ENCODE data around the gene EIF2AK2. TPM values are rescaled to one million over a fixed set of nuclear protein-coding genes. Genes with fewer than 3 reads are reported as not detected.

Gene EIF2AK2
- total and polyA plus RNA-seq, 10 of the 15 experiments (the other 5 are each of a cell fraction or from before 2014, with no cell fraction given) = 16.2 to 81.4 (median 63.3) TPM

- DNase-seq (ENCODE audit: low read depth, low spot score) (no peak), FAIRE-seq (no peak), ATAC-seq (no peak; the same call in 2 of the 3 replicates)
- Histone ChIP-seq H3K27ac (ENCODE audit: control insufficient read depth, insufficient read depth) (no peak overlapping the region), H3K9me3 (replicated peaks; ENCODE audit: control insufficient read depth, insufficient read depth, low read length) (no peaks in the 10 kb centered on the region), H3K4me3 (no peak overlapping the region), H3K9ac (ENCODE audit: control insufficient read depth, insufficient read depth, low read length) (no peak overlapping the region), H3K79me2 (ENCODE audit: control insufficient read depth, insufficient read depth, low read length) (no peaks in the 10 kb centered on the region), H3K4me2 (ENCODE audit: control insufficient read depth, insufficient read depth) (no peak overlapping the region), H3K27me3 (replicated peaks in 1 of 2; ENCODE audit: control insufficient read depth in 2 of 2, insufficient read depth in 2 of 2, low read length in 1 of 2) (no peaks in the 10 kb centered on the region), H3K36me3 (ENCODE audit: control insufficient read depth in 2 of 2, insufficient read depth in 2 of 2, low read length in 1 of 2) (no peaks in the 10 kb centered on the region), H4K20me1 (ENCODE audit: control insufficient read depth, insufficient read depth) (no peaks in the 10 kb centered on the region), H2AFZ (ENCODE audit: control insufficient read depth, low read depth, low read length) (no peak overlapping the region), H3K4me1 (ENCODE audit: control insufficient read depth, insufficient read depth, low read length) (no peaks in the 10 kb centered on the region)
- ChIA-PET RAD21 (ENCODE audit: unreplicated experiment) (no interaction called here), POLR2A (no interaction called here), CTCF (interaction anchor here (2.8 kb wide), 1 partner anchor 21 kb away, joined by 10 read pairs; no protein-coding TSS in a partner anchor), SMC1A (ENCODE audit: uncharacterized antibody, unreplicated experiment) (no interaction called here)
- in situ Hi-C loops (cut with MboI) = no loop called here
- TF ChIP-seq NFXL1 (IDR thresholded peaks at IDR 0.05; ENCODE audit: borderline replicate concordance) (no peak), NR2F1 (conservative IDR thresholded peaks at IDR 0.05) (no peak), RFX5 (IDR thresholded peaks at IDR 0.05; ENCODE audit: low read depth, low read length) (no peak), HCFC1 (IDR thresholded peaks at IDR 0.05; ENCODE audit: low read length) (no peak)
- WGBS (ENCODE audit: insufficient coverage, insufficient replicate concordance, low lambda C conversion rate, missing lambda C conversion rate) = 68% methylated on average over 6 of the region's 6 CpGs
- intact Hi-C loops (cut with micrococcal nuclease; ENCODE audit: unreplicated experiment) = no loop called here
- no TSS peak for BruUV-seq (replicated peaks)
Observed at GRCh38 chr2:37189452-37190153, 32.8 kb upstream of the EIF2AK2 start.

DNA sequence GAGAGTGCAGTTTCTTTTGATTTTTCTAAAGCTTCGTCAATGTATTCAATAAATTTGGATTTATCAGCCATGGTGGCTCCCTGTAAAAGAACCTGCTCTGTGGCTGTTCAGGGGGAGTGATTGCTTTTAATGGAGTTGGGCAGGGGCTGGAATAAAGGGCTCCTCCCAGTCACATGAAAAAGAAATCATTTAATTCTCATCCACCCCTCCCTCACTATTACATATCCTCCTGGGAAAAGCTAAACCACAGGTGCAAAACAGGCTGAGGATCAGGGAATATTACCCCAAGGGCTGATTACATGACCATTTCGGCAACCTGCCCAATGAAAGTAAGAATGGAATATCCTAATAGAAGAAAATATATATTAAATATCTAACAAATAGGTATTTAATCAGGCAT is 31.8 kb upstream of the EIF2AK2 start, which contains the start of gene SULT6B1:
TSS of gene SULT6B1 (minus strand) at position 101 of the 400 bp plus-strand sequence. CDS start at position 71, 30 bp downstream.
- H3K27me3 ChIP-seq (replicated peaks in 1 of 2; ENCODE audit: control insufficient read depth in 2 of 2, insufficient read depth in 2 of 2, low read length in 1 of 2) = no peaks in the 10 kb centered on the region
- no TSS peak for BruUV-seq (replicated peaks)
- H3K9ac ChIP-seq (ENCODE audit: control insufficient read depth, insufficient read depth, low read length) = no peak within 1 kb of the TSS
- ATAC-seq (no peak), DNase-seq (ENCODE audit: low read depth, low spot score) (no peak), FAIRE-seq (no peak)
- H3K27ac ChIP-seq (ENCODE audit: control insufficient read depth, insufficient read depth) = no peak within 1 kb of the TSS
- H3K36me3 ChIP-seq (ENCODE audit: control insufficient read depth in 2 of 2, insufficient read depth in 2 of 2, low read length in 1 of 2) = no peaks in the 10 kb centered on the region
- no peaks in the 10 kb centered on the region for H3K4me1 ChIP-seq (ENCODE audit: control insufficient read depth, insufficient read depth, low read length)
- ChIA-PET SMC1A (ENCODE audit: uncharacterized antibody, unreplicated experiment) (no interaction called here), POLR2A (no interaction called here), RAD21 (ENCODE audit: unreplicated experiment) (no interaction called here), CTCF (interaction anchor here (2.8 kb wide), 1 partner anchor 20 kb away, joined by 10 read pairs; no protein-coding TSS in a partner anchor)
- in situ Hi-C loops (cut with MboI) (no loop called here), intact Hi-C loops (cut with micrococcal nuclease; ENCODE audit: unreplicated experiment) (no loop called here)
- H3K4me2 ChIP-seq (ENCODE audit: control insufficient read depth, insufficient read depth) = no peak within 1 kb of the TSS
- H4K20me1 ChIP-seq (ENCODE audit: control insufficient read depth, insufficient read depth) = no peaks in the 10 kb centered on the region
- no peak within 1 kb of the TSS for H3K4me3 ChIP-seq
- H2AFZ ChIP-seq (ENCODE audit: control insufficient read depth, low read depth, low read length) = no peak within 1 kb of the TSS
- TF ChIP-seq PML (IDR thresholded peaks at IDR 0.05; ENCODE audit: low read length) (no peak), EGR1 (IDR thresholded peaks at IDR 0.05; ENCODE audit: borderline replicate concordance in 1 of 2, low read depth in 2 of 2, low read length in 2 of 2) (no peak), ZNF622 (IDR thresholded peaks at IDR 0.05) (no peak), E2F4 (IDR thresholded peaks at IDR 0.05; ENCODE audit: low read depth, low read length) (no peak), TAF1 (IDR thresholded peaks at IDR 0.05; ENCODE audit: borderline replicate concordance, low read depth, low read length) (no peak), CHD1 (IDR thresholded peaks at IDR 0.05; ENCODE audit: low read depth, low read length) (no peak), RB1 (IDR thresholded peaks at IDR 0.05; ENCODE audit: borderline replicate concordance) (no peak), STAT1 (conservative IDR thresholded peaks at IDR 0.05) (no peak), HCFC1 (IDR thresholded peaks at IDR 0.05; ENCODE audit: low read length) (no peak), ZNF384 (IDR thresholded peaks at IDR 0.05; ENCODE audit: borderline replicate concordance, low read depth, low read length) (no peak), RFX5 (IDR thresholded peaks at IDR 0.05; ENCODE audit: low read depth, low read length) (no peak), GATAD2B (conservative IDR thresholded peaks at IDR 0.05; ENCODE audit: low read depth) (no peak), RAD21 (IDR thresholded peaks at IDR 0.05; ENCODE audit: insufficient read depth, low read depth, low read length) (no peak), NFYB (IDR thresholded peaks at IDR 0.05; ENCODE audit: insufficient read depth, low read depth, low read length) (no peak), PAX8 (IDR thresholded peaks at IDR 0.05) (no peak), ZSCAN29 (IDR thresholded peaks at IDR 0.05) (no peak)
- WGBS (ENCODE audit: insufficient coverage, insufficient replicate concordance, low lambda C conversion rate, missing lambda C conversion rate) = 67% methylated on average over 2 of the region's 2 CpGs
- H3K79me2 ChIP-seq (ENCODE audit: control insufficient read depth, insufficient read depth, low read length) = no peaks in the 10 kb centered on the region
- H3K9me3 ChIP-seq (replicated peaks; ENCODE audit: control insufficient read depth, insufficient read depth, low read length) = no peaks in the 10 kb centered on the region

Data from GM12878 (cell line).